ENCODE results near the gene GJD4. TPM values are rescaled to one million over a fixed set of nuclear protein-coding genes. Genes with fewer than 3 reads are reported as not detected.
A peak's percentile ranks its signal among the peaks of the same experiment; 100 is the strongest.

GJD4 gene
- polyA plus RNA-seq, 3 donors, result not detected

DNA sequence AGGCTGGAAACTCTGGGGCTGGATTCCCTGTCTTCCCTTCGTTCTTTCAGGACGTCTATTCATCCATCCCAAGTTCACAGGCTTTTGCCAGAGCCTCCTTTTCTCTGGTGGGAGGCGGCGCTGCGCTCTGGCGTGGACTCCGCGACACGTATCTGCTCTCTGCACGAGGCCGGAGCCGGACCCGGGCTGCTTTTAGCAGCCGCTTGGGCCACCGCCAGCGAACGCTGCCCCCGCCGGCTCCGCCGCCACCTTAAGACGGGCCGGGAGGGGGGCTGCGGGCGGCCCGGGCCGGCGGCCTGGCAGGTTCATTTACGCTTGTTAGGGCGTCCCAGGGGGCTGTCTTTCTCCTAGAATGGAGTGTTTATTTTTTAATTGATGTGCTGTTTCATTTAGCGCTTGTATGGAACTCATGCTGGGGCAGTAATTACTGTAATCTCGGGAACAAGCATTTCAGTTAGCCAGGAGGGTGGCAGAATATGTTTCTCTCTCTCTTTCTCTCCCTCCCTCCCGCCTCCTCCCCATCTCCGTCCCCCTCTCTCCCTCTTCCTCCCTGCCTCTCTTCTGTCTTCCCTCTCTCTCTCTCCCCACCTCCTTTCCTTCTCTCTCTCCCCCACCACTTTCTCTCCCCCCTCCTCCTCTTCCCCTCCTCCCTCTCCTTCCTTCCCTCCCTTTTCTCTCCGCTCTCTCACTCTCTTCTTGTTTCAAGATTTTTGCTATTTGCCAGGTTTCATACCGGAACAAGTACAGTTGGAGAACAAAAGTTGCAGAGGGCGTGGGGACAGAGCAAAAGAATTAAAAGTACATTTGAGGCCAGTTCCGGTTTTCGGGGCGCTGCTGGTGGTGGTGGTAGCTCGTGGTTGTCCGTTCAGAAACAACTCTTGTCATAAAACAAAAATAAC lies 38.3 kb downstream of the GJD4 start:
- H3K9me3 ChIP-seq (replicated peaks in 1 of 2; ENCODE audit: control insufficient read depth in 1 of 2, insufficient read depth in 1 of 2, low read length in 2 of 2), result peaks cover 3 to 16% of the 10 kb centered on the region in 2 donors
- WGBS (ENCODE audit: insufficient coverage), result 0% methylated on average over 27 of the region's 42 CpGs
- H3K27ac Mint-ChIP-seq, result peak overlapping the region in 2 of 7 donors; percentile 17 to 50
- peak overlapping the region; percentile 0 to 70 (median 4) for H3K4me3 ChIP-seq (replicated peaks in 1 of 3; ENCODE audit: low read depth in 2 of 3, low read length in 3 of 3)
- intact Hi-C loops (cut with micrococcal nuclease), result no loop called here
- H3K36me3 Mint-ChIP-seq, result peaks cover 0 to 6% of the 10 kb centered on the region in 2 donors
- H3K4me2 ChIP-seq (replicated peaks; ENCODE audit: extremely low read depth, low read length, poor library complexity, severe bottlenecking), result peak overlapping the region; percentile 79
- H3K9me3 Mint-ChIP-seq, result peaks cover 0 to 37% (median 27%) of the 10 kb centered on the region in 7 donors
- no peaks in the 10 kb centered on the region for H4K20me1 ChIP-seq (ENCODE audit: insufficient read depth, low read length)
- DNase-seq, result peak in 1 of 3 donors; percentile 1
- no peak overlapping the region for H3K9ac ChIP-seq (ENCODE audit: insufficient read depth, low read length, poor library complexity, severe bottlenecking)
- peak overlapping the region; percentile 78 for H2AFZ ChIP-seq (ENCODE audit: insufficient read depth, low read depth, low read length, poor library complexity, severe bottlenecking)
- no peaks in the 10 kb centered on the region for H3K36me3 ChIP-seq (replicated peaks in 1 of 2; ENCODE audit: control insufficient read depth in 1 of 2, insufficient read depth in 2 of 2, low read length in 2 of 2)
- H3K27me3 ChIP-seq (ENCODE audit: control insufficient read depth in 2 of 2, insufficient read depth in 2 of 2, low read length in 2 of 2), result peaks cover 49 to 63% of the 10 kb centered on the region in 2 donors
- peaks cover 61 to 70% (median 64%) of the 10 kb centered on the region in 3 donors for H3K27me3 Mint-ChIP-seq (ENCODE audit: low read depth in 3 of 3)
- TF ChIP-seq, protein P1, sequence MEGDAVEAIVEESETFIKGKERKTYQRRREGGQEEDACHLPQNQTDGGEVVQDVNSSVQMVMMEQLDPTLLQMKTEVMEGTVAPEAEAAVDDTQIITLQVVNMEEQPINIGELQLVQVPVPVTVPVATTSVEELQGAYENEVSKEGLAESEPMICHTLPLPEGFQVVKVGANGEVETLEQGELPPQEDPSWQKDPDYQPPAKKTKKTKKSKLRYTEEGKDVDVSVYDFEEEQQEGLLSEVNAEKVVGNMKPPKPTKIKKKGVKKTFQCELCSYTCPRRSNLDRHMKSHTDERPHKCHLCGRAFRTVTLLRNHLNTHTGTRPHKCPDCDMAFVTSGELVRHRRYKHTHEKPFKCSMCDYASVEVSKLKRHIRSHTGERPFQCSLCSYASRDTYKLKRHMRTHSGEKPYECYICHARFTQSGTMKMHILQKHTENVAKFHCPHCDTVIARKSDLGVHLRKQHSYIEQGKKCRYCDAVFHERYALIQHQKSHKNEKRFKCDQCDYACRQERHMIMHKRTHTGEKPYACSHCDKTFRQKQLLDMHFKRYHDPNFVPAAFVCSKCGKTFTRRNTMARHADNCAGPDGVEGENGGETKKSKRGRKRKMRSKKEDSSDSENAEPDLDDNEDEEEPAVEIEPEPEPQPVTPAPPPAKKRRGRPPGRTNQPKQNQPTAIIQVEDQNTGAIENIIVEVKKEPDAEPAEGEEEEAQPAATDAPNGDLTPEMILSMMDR (IDR thresholded peaks at IDR 0.05), result no peak
- H3K4me1 Mint-ChIP-seq, result peaks cover 32% of the 10 kb centered on the region
- peaks cover 34 to 46% of the 10 kb centered on the region in 2 donors for H3K4me1 ChIP-seq (ENCODE audit: control insufficient read depth in 1 of 2, insufficient read depth in 2 of 2, low read length in 2 of 2)
- H3K4me3 Mint-ChIP-seq, result peak overlapping the region; percentile 74 to 89
- no peak overlapping the region for H3K27ac ChIP-seq (ENCODE audit: low read depth in 1 of 2, low read length in 2 of 2)
- no peaks in the 10 kb centered on the region for H3K79me2 ChIP-seq (ENCODE audit: insufficient read depth, low read length)

DNA sequence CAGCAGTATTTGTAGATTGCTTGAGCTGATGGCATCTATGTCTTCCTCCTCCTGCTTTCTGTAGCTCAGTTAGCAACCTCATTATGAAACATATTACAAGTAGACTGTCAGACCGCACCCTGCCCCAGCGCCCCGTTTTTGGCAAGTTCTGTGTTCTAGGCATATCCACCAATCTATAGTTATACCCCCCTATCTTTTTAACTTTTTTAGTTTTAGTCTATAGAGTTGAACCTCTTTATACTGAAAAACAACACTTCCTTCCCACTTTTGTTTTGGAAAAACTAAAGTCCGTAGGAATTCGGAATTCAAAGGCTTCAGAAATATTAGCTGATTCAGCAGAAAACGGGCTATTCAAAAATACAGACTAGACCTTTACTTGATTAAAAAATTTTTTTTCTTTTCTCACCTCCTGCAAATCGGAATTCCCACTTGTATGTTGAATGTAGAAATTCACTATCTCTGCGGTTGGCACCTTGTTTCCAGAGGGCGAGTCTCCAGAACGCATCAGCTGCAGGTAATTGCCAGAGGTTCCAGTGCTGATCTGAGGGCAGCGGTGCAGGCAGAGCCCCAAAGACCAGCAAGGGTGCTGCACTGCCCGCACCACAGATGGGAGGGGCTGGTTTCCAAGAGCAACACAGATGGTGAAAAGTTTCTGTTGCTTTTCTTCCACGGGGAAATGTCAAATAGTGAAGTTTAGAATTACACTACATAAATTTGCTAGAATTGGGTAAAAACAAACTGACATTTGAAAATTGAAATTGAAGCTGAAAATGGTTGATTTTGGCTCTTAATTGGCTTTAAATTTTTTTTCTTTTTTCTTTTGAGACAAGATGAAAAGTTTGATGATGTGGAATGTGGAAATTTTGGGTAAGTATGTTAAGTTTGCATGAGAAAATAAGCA lies 39.2 kb downstream of the GJD4 start:
- H3K36me3 ChIP-seq (replicated peaks in 1 of 2; ENCODE audit: control insufficient read depth in 1 of 2, insufficient read depth in 2 of 2, low read length in 2 of 2), result no peaks in the 10 kb centered on the region
- TF ChIP-seq, protein P1 (IDR thresholded peaks at IDR 0.05), result no peak
- no peak overlapping the region for H3K27ac ChIP-seq (ENCODE audit: low read depth in 1 of 2, low read length in 2 of 2)
- Mint-ChIP-seq H3K9me3 (peaks cover 0 to 37% (median 26%) of the 10 kb centered on the region in 7 donors), H3K4me1 (peaks cover 32% of the 10 kb centered on the region), H3K36me3 (peaks cover 0 to 6% of the 10 kb centered on the region in 2 donors), H3K4me3 (peak overlapping the region; percentile 44 to 89), H3K27ac (peak overlapping the region in 2 of 7 donors; percentile 17 to 50), H3K27me3 (ENCODE audit: low read depth in 3 of 3) (peaks cover 55 to 64% (median 57%) of the 10 kb centered on the region in 3 donors)
- peaks cover 3 to 12% of the 10 kb centered on the region in 2 donors for H3K9me3 ChIP-seq (replicated peaks in 1 of 2; ENCODE audit: control insufficient read depth in 1 of 2, insufficient read depth in 1 of 2, low read length in 2 of 2)
- DNase-seq, result no peak
- H3K79me2 ChIP-seq (ENCODE audit: insufficient read depth, low read length), result no peaks in the 10 kb centered on the region
- WGBS (ENCODE audit: insufficient coverage), result 47% methylated on average over 5 of the region's 13 CpGs
- H4K20me1 ChIP-seq (ENCODE audit: insufficient read depth, low read length), result no peaks in the 10 kb centered on the region
- H2AFZ ChIP-seq (ENCODE audit: insufficient read depth, low read depth, low read length, poor library complexity, severe bottlenecking), result no peak overlapping the region
- H3K9ac ChIP-seq (ENCODE audit: insufficient read depth, low read length, poor library complexity, severe bottlenecking), result no peak overlapping the region
- H3K4me2 ChIP-seq (replicated peaks; ENCODE audit: extremely low read depth, low read length, poor library complexity, severe bottlenecking), result peak overlapping the region; percentile 79
- H3K4me1 ChIP-seq (ENCODE audit: control insufficient read depth in 1 of 2, insufficient read depth in 2 of 2, low read length in 2 of 2), result peaks cover 34 to 46% of the 10 kb centered on the region in 2 donors
- peak overlapping the region in 2 of 3 experiments; percentile 0 to 70 for H3K4me3 ChIP-seq (replicated peaks in 1 of 3; ENCODE audit: low read depth in 2 of 3, low read length in 3 of 3)
- peaks cover 42 to 55% of the 10 kb centered on the region in 2 donors for H3K27me3 ChIP-seq (ENCODE audit: control insufficient read depth in 2 of 2, insufficient read depth in 2 of 2, low read length in 2 of 2)
- intact Hi-C loops (cut with micrococcal nuclease), result no loop called here

All from CD14-positive monocyte (primary cell).